Naive thymus-derived CD8-positive, alpha-beta T cell (primary cell): ENCODE results near the gene ELMO3. TPM values are rescaled to one million over a fixed set of nuclear protein-coding genes. Genes with fewer than 3 reads are reported as not detected.

Experiments
- ATAC-seq, 2 donors: fragments of 150-1000 bp; cut with Tn5 transposase in 1 of 2; sonication (Bioruptor Pico), chemical (Tn5 transposase) in 1 of 2; 1 replicate in 1 of 2; 2 replicates in 1 of 2; pipeline ENCODE4 v1.10.0; 2021; ENCODE audit warnings: mild to moderate bottlenecking in 2 of 2, moderate library complexity in 2 of 2
- POLR2A ChIA-PET: fragments of 350-600 bp; sonication (Branson Sonifier 250); formaldehyde crosslinking; loops from one replicate; lab custom pipeline; 2021; ENCODE audit warnings: antibody characterized with exemption; lab: Charles Lee
- DNase-seq, 10 donors: peaks; one replicate each; pipeline versions ENCODE4 v3.0.0 to v3.0.0-alpha.2; 2020 to 2022
- H3K27ac Mint-ChIP-seq, 10 donors: one replicate each; pipeline ENCODE4 v1.8.0; 2020 to 2022; ENCODE audit warnings: mild to moderate bottlenecking in 10 of 10, mixed read lengths in 10 of 10, moderate library complexity in 4 of 10, inconsistent platforms in 1 of 10
- H3K27me3 Mint-ChIP-seq, 5 donors: one replicate each; pipeline ENCODE4 v1.8.0; 2021 to 2022; ENCODE audit warnings: mixed read lengths in 5 of 5
- H3K36me3 Mint-ChIP-seq, 3 donors: one replicate each; pipeline ENCODE4 v1.8.0; 2020 to 2022; ENCODE audit warnings: mixed read lengths in 3 of 3, mild to moderate bottlenecking in 2 of 3, inconsistent platforms in 1 of 3
- H3K4me1 Mint-ChIP-seq, 4 donors: one replicate each; pipeline ENCODE4 v1.8.0; 2021 to 2022; ENCODE audit warnings: mixed read lengths in 4 of 4
- H3K4me3 Mint-ChIP-seq, 10 donors: one replicate each; pipeline ENCODE4 v1.8.0; 2020 to 2022; ENCODE audit warnings: mild to moderate bottlenecking in 10 of 10, mixed read lengths in 10 of 10, moderate library complexity in 6 of 10, inconsistent platforms in 1 of 10
- H3K9me3 Mint-ChIP-seq, 9 donors: one replicate each; pipeline ENCODE4 v1.8.0; 2020 to 2022; ENCODE audit warnings: mixed read lengths in 9 of 9, mild to moderate bottlenecking in 3 of 9, inconsistent platforms in 1 of 9, moderate library complexity in 1 of 9
- polyA plus RNA-seq, 3 donors: library from polyadenylated mRNA; unstranded; fragments of 300-500 nt; fragmentation: Illumina TruSeq; gene quantifications; one replicate each; pipeline ENCODE4 v1.2.3, GENCODE V29; 2021
- total RNA-seq, 8 experiments: library from RNA in 2 of 8; stranded (reverse) in 2 of 8; gene quantifications; one replicate each; pipeline ENCODE4 v1.2.3 and lab custom pipeline; 2021 to 2026

The ELMO3 gene
- total and polyA plus RNA-seq, 5 experiments from 2014 or later = 5.0 to 5.6 TPM; not detected in 3

DNA sequence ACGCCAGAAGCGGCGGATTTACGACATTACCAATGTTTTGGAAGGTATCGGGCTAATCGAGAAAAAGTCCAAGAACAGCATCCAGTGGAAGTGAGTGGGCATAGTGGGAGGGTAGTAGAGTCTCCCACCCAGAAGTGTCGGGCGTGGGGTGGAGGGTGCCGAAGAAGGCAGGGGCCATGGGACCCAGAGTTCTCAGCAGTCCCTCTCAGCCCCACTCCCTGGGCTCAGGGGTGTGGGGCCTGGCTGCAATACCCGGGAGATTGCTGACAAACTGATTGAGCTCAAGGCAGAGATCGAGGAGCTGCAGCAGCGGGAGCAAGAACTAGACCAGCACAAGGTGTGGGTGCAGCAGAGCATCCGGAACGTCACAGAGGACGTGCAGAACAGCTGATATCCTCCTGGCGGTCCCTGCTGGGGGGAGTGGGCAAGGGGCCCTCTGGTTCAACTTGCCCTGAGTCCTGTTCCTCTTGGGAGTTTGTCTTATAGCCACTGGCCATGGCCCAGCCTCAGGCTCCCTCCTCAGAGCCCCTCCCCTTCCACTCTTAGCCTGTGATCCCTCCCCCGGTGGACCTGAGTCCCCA is 6.1 kb upstream of the ELMO3 start:
- POLR2A ChIA-PET = interaction anchor here (0.7 to 2.9 kb wide), 5 partner anchors 10 to 51 kb away, joined by 3 to 17 read pairs (median 3); partner anchors contain the start of gene TMEM208
- ATAC-seq = no peak
- Mint-ChIP-seq H3K27me3 (peaks cover 0 to 1% (median 0%) of the 10 kb centered on the region in 5 donors), H3K4me1 (peaks cover 20 to 57% (median 46%) of the 10 kb centered on the region in 4 donors), H3K36me3 (peaks cover 0 to 38% (median 8%) of the 10 kb centered on the region in 3 donors), H3K4me3 (peak overlapping the region; percentile 81 to 97 (median 90)), H3K9me3 (no peaks in the 10 kb centered on the region), H3K27ac (peak overlapping the region; percentile 81 to 94 (median 88))
- no peak for DNase-seq

DNA sequence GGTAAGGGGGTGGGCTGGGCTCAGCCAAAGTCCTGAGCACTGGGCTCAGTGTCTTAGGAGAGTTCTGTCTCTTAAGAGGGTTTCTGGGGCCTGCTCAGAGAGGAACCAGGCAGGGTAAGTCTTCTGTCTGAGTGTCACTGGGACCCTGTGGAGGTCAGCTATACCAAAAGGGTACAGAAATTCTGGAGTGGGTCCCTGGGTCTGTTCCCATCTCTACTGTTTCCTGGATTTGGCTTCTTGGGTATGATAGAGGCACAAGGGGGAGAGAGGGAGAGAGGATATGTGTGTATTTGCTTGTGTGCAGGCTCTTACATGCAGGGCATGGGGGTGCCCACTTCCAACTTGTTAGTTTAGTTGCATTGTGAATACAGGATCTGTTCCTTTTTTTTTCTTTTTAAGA is 5.4 kb upstream of the ELMO3 start:
- H3K36me3 Mint-ChIP-seq = peaks cover 0 to 45% (median 8%) of the 10 kb centered on the region in 3 donors
- POLR2A ChIA-PET = interaction anchor here (1.7 to 2.9 kb wide), 2 partner anchors 33 to 51 kb away, joined by 6 to 17 read pairs; partner anchors contain the start of gene TMEM208
- peak overlapping the region in 7 of 10 donors; percentile 21 to 84 (median 77) for H3K27ac Mint-ChIP-seq
- no peaks in the 10 kb centered on the region for H3K27me3 Mint-ChIP-seq
- no peak for DNase-seq
- peaks cover 20 to 63% (median 46%) of the 10 kb centered on the region in 4 donors for H3K4me1 Mint-ChIP-seq
- peak overlapping the region; percentile 79 to 97 (median 90) for H3K4me3 Mint-ChIP-seq
- no peaks in the 10 kb centered on the region for H3K9me3 Mint-ChIP-seq
- ATAC-seq = no peak

DNA sequence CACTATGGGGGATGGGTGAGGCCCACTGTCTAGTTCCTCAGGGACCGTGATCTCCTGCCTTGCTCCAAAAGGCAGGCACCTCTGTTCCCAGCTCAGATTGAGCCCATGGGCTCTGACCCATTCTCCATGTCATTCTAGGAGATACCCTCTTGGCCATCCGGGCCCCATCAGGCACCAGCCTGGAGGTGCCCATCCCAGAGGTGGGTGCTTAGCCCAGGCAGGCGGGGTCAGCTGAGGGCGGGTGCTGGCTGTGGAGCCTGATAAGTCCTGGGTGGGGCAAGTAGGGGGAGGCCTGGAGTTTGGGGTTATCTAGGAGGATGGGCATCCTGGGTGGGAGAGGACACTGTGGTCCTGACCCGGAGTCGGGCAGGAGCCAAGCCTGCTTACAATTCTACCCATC is 4.7 kb upstream of the ELMO3 start:
- ATAC-seq (no peak), DNase-seq (no peak)
- peak overlapping the region in 9 of 10 donors; percentile 79 to 97 (median 90) for H3K4me3 Mint-ChIP-seq
- peak overlapping the region in 6 of 10 donors; percentile 20 to 84 (median 80) for H3K27ac Mint-ChIP-seq
- POLR2A ChIA-PET = interaction anchor here (2.9 kb wide), 1 partner anchor 32 kb away, joined by 17 read pairs; the partner anchor contains the start of gene TMEM208
- H3K27me3 Mint-ChIP-seq = no peaks in the 10 kb centered on the region
- peaks cover 0 to 46% (median 8%) of the 10 kb centered on the region in 3 donors for H3K36me3 Mint-ChIP-seq
- H3K4me1 Mint-ChIP-seq = peaks cover 20 to 64% (median 46%) of the 10 kb centered on the region in 4 donors
- H3K9me3 Mint-ChIP-seq = no peaks in the 10 kb centered on the region

DNA sequence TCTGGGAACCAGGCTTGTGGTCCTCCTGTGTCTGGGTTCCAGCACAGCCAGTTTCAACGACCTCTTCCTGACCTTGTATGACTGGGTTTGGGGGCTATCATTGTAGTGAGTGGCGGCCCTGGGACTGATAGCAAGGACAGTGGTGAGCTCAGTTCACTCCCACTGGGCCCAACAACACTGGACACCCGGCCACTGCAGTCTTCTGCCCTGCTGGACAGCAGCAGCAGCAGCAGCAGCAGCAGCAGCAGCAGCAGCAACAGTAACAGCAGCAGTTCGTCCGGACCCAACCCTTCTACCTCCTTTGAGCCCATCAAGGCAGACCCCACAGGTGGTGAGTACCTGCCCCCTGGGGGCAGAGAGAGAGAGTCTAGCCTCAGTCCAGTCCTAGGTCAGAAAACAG is 3.3 kb upstream of the ELMO3 start:
- peaks cover 0 to 53% (median 8%) of the 10 kb centered on the region in 3 donors for H3K36me3 Mint-ChIP-seq
- H3K27ac Mint-ChIP-seq = peak overlapping the region in 3 of 10 donors; percentile 29 to 90 (median 70)

DNA sequence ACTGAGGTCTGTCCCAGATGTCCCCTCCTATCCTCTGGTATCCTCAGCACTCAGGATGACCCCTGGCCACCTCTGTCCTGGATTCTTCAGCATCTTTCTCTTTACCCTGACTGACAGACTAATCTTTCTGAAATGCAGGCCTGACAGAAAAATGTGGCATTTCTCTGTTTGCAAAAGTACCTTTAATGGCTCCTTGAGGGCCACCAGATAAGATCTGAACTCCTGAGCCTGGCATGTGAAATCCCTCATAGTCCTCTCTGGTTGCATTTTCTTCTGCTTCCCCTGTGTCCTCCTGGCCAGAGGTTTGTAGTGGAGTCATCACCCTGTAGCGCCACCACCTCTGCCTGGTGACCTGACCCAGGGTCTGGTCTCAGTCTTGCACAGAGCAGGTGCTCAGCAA is 2.0 kb upstream of the ELMO3 start:
- peak overlapping the region in 5 of 10 donors; percentile 6 to 90 (median 44) for H3K27ac Mint-ChIP-seq
- peak overlapping the region in 3 of 10 donors; percentile 25 to 56 (median 39) for H3K4me3 Mint-ChIP-seq
- no peak for ATAC-seq
- no peaks in the 10 kb centered on the region for H3K27me3 Mint-ChIP-seq
- H3K36me3 Mint-ChIP-seq = peaks cover 0 to 58% (median 8%) of the 10 kb centered on the region in 3 donors
- POLR2A ChIA-PET = interaction anchor here (0.8 to 1.6 kb wide), 3 partner anchors 9 to 51 kb away, joined by 3 to 5 read pairs (median 3); partner anchors contain the start of genes FHOD1 and TMEM208
- H3K4me1 Mint-ChIP-seq = peaks cover 18 to 56% (median 39%) of the 10 kb centered on the region in 4 donors
- H3K9me3 Mint-ChIP-seq = no peaks in the 10 kb centered on the region
- no peak for DNase-seq

More for the DNA sequence above, 3.3 kb upstream of the ELMO3 start:
- H3K9me3 Mint-ChIP-seq = no peaks in the 10 kb centered on the region
- no peak for ATAC-seq
- DNase-seq = no peak
- H3K27me3 Mint-ChIP-seq = no peaks in the 10 kb centered on the region
- H3K4me3 Mint-ChIP-seq = peak overlapping the region in 1 of 10 donors; percentile 28
- peaks cover 20 to 64% (median 46%) of the 10 kb centered on the region in 4 donors for H3K4me1 Mint-ChIP-seq
- POLR2A ChIA-PET = no interaction called here

DNA sequence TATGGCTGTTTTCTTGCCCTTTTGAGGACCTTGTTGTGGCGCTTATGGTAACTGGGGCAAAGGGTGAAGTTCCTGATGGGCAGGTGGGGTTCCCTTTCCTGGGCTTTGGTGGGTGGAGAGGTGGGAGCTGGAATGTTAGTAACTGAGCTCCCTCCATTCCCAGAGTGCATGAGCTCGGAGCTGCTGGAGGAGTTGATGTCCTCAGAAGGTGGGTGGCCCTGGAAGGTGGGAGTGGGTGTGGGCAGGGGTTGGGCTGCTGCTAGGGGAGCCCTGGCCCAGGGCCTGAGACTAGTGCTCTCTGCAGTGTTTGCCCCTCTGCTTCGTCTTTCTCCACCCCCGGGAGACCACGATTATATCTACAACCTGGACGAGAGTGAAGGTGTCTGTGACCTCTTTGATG is 1.2 kb upstream of the ELMO3 start:
- Mint-ChIP-seq H3K36me3 (peaks cover 0 to 58% (median 8%) of the 10 kb centered on the region in 3 donors), H3K4me3 (no peak overlapping the region), H3K27me3 (no peaks in the 10 kb centered on the region), H3K27ac (peak overlapping the region in 4 of 10 donors; percentile 13 to 46 (median 29)), H3K9me3 (no peaks in the 10 kb centered on the region), H3K4me1 (peaks cover 16 to 49% (median 34%) of the 10 kb centered on the region in 4 donors)
- POLR2A ChIA-PET = interaction anchor here (1.3 to 1.6 kb wide), 3 partner anchors 8 to 29 kb away, joined by 3 to 6 read pairs (median 5); partner anchors contain the start of gene TMEM208
- DNase-seq (no peak), ATAC-seq (no peak)

DNA sequence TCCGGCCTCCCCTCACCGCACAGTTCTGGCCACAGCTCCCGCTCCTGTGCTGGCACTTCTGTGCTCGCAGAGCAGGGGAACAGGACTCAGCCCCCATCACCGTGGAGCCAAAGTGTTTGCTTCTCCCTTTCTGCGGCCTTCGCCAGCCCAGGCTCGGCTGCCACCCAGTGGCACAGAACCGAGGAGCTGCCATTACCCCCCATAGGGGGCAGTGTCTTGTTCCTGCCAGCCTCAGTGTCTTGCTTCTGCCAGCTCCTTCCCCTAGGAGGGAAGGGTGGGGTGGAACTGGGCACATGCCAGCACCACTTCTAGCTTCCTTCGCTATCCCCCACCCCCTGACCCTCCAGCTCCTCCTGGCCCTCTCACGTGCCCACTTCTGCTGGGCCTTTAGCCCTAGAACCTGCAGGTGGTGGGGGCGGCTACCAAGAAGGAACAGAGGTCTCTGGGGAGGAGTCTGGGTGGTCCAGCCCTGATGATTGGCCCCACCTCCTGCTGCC is 645 bp upstream of the ELMO3 start:
- H3K36me3 Mint-ChIP-seq = peaks cover 0 to 58% (median 8%) of the 10 kb centered on the region in 3 donors
- POLR2A ChIA-PET = interaction anchor here (1.3 to 1.6 kb wide), 3 partner anchors 8 to 28 kb away, joined by 3 to 6 read pairs (median 5); partner anchors contain the start of gene TMEM208

DNA sequence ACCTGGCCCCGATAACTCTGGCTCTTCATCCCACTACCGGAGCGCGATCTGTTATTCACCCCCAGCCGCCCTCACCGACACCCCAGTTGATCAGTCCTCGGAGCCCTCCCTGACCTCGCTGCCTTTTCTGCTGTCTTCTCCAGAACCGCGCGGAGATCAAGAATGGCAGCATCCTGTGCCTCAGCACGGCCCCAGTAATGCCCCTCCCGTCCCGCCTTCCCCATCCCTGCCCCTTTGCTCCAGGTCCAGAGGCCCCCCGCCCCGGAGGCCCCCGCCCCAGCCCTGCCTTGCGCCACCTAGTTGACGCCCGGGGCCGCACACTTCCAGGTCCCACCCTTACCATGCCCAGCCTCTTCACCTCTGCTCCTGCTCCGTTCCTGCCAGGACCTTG is 872 bp downstream of the ELMO3 start:
- Mint-ChIP-seq H3K36me3 (peaks cover 0 to 52% (median 8%) of the 10 kb centered on the region in 3 donors), H3K4me3 (no peak overlapping the region)
- peak in 1 of 10 donors; percentile 57 for DNase-seq

More for the DNA sequence above, 645 bp upstream of the ELMO3 start:
- Mint-ChIP-seq H3K4me3 (no peak overlapping the region), H3K9me3 (no peaks in the 10 kb centered on the region), H3K4me1 (peaks cover 14 to 43% (median 28%) of the 10 kb centered on the region in 4 donors), H3K27me3 (no peaks in the 10 kb centered on the region), H3K27ac (peak overlapping the region in 5 of 10 donors; percentile 29 to 66 (median 48))
- ATAC-seq (peak; percentile 45 to 52), DNase-seq (peak in 1 of 10 donors; percentile 19)

DNA sequence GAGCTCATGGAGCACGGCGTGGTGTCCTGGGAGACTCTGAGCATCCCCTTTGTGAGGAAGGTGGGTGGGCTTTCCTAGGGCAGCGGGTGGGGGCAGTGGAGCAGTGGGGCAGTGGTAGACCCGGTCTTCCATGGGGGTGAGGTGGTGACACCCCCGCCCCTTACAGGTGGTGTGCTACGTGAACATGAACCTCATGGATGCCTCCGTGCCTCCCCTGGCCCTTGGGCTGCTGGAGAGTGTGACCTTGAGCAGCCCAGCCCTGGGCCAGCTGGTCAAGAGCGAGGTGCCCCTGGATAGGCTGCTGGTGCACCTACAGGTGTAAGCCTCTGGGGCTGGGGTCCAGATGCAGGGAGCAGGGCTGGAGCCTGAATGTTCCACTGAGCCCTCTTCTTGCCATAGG is 1.6 kb downstream of the ELMO3 start:
- peaks cover 0 to 45% (median 8%) of the 10 kb centered on the region in 3 donors for H3K36me3 Mint-ChIP-seq
- ATAC-seq (no peak), DNase-seq (no peak)
- H3K4me1 Mint-ChIP-seq = peaks cover 9 to 25% (median 12%) of the 10 kb centered on the region in 4 donors
- POLR2A ChIA-PET = no interaction called here
- H3K27ac Mint-ChIP-seq = peak overlapping the region in 1 of 10 donors; percentile 52
- no peaks in the 10 kb centered on the region for H3K27me3 Mint-ChIP-seq
- H3K4me3 Mint-ChIP-seq = no peak overlapping the region
- H3K9me3 Mint-ChIP-seq = no peaks in the 10 kb centered on the region

More for the DNA sequence above, 872 bp downstream of the ELMO3 start:
- Mint-ChIP-seq H3K4me1 (peaks cover 9 to 28% (median 15%) of the 10 kb centered on the region in 4 donors), H3K27ac (no peak overlapping the region), H3K9me3 (no peaks in the 10 kb centered on the region), H3K27me3 (no peaks in the 10 kb centered on the region)
- POLR2A ChIA-PET = no interaction called here
- ATAC-seq = no peak

DNA sequence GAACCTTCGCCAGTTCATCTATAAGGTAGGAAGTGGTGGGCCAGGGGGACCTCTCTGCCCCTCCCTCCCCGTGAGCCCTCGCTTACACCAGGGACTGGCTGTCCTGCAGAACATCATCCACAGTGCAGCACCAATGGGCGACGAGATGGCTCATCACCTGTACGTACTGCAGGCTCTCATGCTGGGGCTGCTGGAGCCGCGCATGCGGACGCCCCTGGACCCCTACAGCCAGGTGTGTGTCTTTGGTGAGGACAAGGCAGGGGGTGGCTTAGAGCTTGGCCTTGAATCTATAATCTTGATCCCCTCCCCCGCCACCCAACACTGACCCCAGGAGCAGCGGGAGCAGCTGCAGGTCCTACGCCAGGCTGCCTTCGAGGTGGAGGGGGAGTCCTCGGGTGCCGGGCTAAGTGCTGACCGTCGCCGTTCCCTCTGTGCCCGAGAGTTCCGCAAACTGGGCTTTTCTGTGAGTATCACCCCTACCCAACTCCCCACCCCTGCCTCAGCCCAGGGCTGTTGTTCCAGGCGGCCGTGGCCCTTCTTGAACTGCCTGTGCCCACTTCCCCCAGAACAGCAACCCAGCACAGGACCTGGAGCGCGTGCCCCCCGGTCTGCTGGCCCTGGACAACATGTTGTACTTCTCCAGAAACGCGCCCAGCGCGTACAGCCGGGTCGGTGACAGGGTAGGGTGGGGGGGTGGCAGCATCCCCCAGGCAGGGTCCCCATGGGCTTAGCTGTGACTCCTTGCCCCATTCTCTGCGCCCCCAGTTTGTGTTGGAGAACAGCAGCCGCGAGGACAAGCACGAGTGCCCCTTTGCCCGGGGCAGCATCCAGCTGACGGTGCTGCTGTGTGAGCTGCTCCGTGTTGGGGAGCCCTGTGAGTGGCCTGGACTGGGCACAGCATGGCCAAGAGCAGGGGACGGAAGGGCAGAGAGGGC is 2.7 kb downstream of the ELMO3 start:
- peaks cover 2 to 13% (median 4%) of the 10 kb centered on the region in 4 donors for H3K4me1 Mint-ChIP-seq
- H3K27me3 Mint-ChIP-seq = no peaks in the 10 kb centered on the region
- no peak for DNase-seq
- H3K27ac Mint-ChIP-seq = no peak overlapping the region
- H3K9me3 Mint-ChIP-seq = no peaks in the 10 kb centered on the region
- H3K36me3 Mint-ChIP-seq = peaks cover 0 to 35% (median 3%) of the 10 kb centered on the region in 3 donors
- no peak overlapping the region for H3K4me3 Mint-ChIP-seq
- POLR2A ChIA-PET = interaction anchor here (0.7 to 1.1 kb wide), 3 partner anchors 10 to 1649 kb away, joined by 3 to 4 read pairs (median 3); partner anchors contain the start of gene TMEM208
- ATAC-seq = no peak

DNA sequence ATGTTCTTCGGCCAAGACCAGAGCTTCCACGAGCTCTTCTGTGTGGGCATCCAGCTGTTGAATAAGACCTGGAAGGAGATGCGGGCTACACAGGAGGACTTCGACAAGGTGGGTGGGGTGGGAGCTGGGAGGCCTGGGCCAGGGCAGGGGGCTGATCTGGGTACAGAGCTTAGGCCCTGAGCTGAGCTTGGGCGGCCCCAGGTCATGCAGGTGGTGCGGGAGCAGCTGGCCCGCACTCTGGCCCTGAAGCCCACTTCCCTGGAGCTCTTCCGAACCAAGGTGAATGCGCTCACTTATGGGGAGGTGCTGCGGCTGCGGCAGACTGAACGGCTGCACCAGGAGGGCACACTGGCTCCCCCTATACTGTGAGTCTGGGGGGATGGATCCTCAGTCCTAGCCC is 3.5 kb downstream of the ELMO3 start:
- peaks cover 0 to 28% (median 0%) of the 10 kb centered on the region in 3 donors for H3K36me3 Mint-ChIP-seq

More for the DNA sequence above, 3.5 kb downstream of the ELMO3 start:
- no peaks in the 10 kb centered on the region for H3K27me3 Mint-ChIP-seq
- no peak for ATAC-seq
- no peak for DNase-seq
- H3K9me3 Mint-ChIP-seq = no peaks in the 10 kb centered on the region
- POLR2A ChIA-PET = interaction anchor here (0.9 kb wide), 1 partner anchor 24 kb away, joined by 3 read pairs; the partner anchor contains the start of gene TMEM208
- no peak overlapping the region for H3K4me3 Mint-ChIP-seq
- H3K27ac Mint-ChIP-seq = no peak overlapping the region
- H3K4me1 Mint-ChIP-seq = peaks cover 0 to 8% (median under 1%) of the 10 kb centered on the region in 4 donors
